ENCODE results near the gene FAM184B. TPM values are rescaled to one million over a fixed set of nuclear protein-coding genes. Genes with fewer than 3 reads are reported as not detected.

FAM184B gene
- total RNA-seq, 1 experiment from 2014 or later: 0.47 TPM

GRCh38 chr4:17812801-17813200, 31.4 kb upstream of the FAM184B start:
- Histone ChIP-seq H3K27ac (ENCODE audit: low read length) (no peak overlapping the region), H3K9me3 (ENCODE audit: low read length) (no peaks in the 10 kb centered on the region), H3K27me3 (ENCODE audit: low read length) (no peaks in the 10 kb centered on the region), H3K4me2 (ENCODE audit: low read length) (peak overlapping the region; percentile 87), H3K4me1 (ENCODE audit: insufficient read depth, low read length) (peaks cover 13% of the 10 kb centered on the region), H3K36me3 (ENCODE audit: low read depth, low read length) (peaks cover 23% of the 10 kb centered on the region), H3K4me3 (ENCODE audit: low read length) (peak overlapping the region; percentile 99), H3K9me2 (replicated peaks; ENCODE audit: low read length) (no peaks in the 10 kb centered on the region), H3K9ac (ENCODE audit: low read length) (peak overlapping the region; percentile 99), H3F3A (ENCODE audit: low read length, unreplicated experiment) (no peaks in the 10 kb centered on the region), H4K20me1 (ENCODE audit: low read length) (peaks cover 18% of the 10 kb centered on the region; the same call in 1 of the 2 replicates), H3K79me2 (ENCODE audit: low read length) (peaks cover 95% of the 10 kb centered on the region), H2AFZ (ENCODE audit: low read length) (no peak overlapping the region)
- no peak for TF ChIP-seq EZH2 (IDR thresholded peaks at IDR 0.05; ENCODE audit: low read length, unreplicated experiment)
- TF ChIP-seq CTCF (conservative IDR thresholded peaks at IDR 0.05; ENCODE audit: low read depth, low read length): no peak
- no peak for TF ChIP-seq EZH2phosphoT487 (IDR thresholded peaks at IDR 0.05; ENCODE audit: borderline replicate concordance, low read length)
- ATAC-seq: no peak
- POLR2A ChIA-PET (ENCODE audit: unreplicated experiment): no interaction called here
- no TSS peak for BruUV-seq (replicated peaks)
- intact Hi-C loops (cut with micrococcal nuclease): loop anchor here (1.0 to 10.0 kb wide), 2 partner anchors 182 to 208 kb away; partner anchors contain the start of gene LCORL
- no peak for DNase-seq
- CTCF ChIA-PET: no interaction called here

- H2AFZ ChIP-seq (ENCODE audit: low read length): no peak overlapping the region
- TF ChIP-seq EZH2phosphoT487 (IDR thresholded peaks at IDR 0.05; ENCODE audit: borderline replicate concordance, low read length) (no peak), CTCF (conservative IDR thresholded peaks at IDR 0.05; ENCODE audit: low read depth, low read length) (no peak), EZH2 (IDR thresholded peaks at IDR 0.05; ENCODE audit: low read length, unreplicated experiment) (no peak)
- peak overlapping the region; percentile 99 for H3K9ac ChIP-seq (ENCODE audit: low read length)
- no peak overlapping the region for H3K27ac ChIP-seq (ENCODE audit: low read length)
- H3K9me2 ChIP-seq (replicated peaks; ENCODE audit: low read length): no peaks in the 10 kb centered on the region
- H3K4me1 ChIP-seq (ENCODE audit: insufficient read depth, low read length): peaks cover 20% of the 10 kb centered on the region
- ChIA-PET CTCF (no interaction called here), POLR2A (ENCODE audit: unreplicated experiment) (no interaction called here)
- H3K79me2 ChIP-seq (ENCODE audit: low read length): peaks cover 95% of the 10 kb centered on the region
- DNase-seq: no peak
- ATAC-seq: no peak
- peaks cover 25% of the 10 kb centered on the region; the same call in 1 of the 2 replicates for H4K20me1 ChIP-seq (ENCODE audit: low read length)
- peak overlapping the region; percentile 99 for H3K4me3 ChIP-seq (ENCODE audit: low read length)
- peak overlapping the region; percentile 87 for H3K4me2 ChIP-seq (ENCODE audit: low read length)
- H3K9me3 ChIP-seq (ENCODE audit: low read length): no peaks in the 10 kb centered on the region
- peaks cover 21% of the 10 kb centered on the region for H3K36me3 ChIP-seq (ENCODE audit: low read depth, low read length)
- intact Hi-C loops (cut with micrococcal nuclease): loop anchor here (1.0 to 10.0 kb wide), 2 partner anchors 183 to 209 kb away; partner anchors contain the start of gene LCORL
- H3K27me3 ChIP-seq (ENCODE audit: low read length): no peaks in the 10 kb centered on the region
- H3F3A ChIP-seq (ENCODE audit: low read length, unreplicated experiment): no peaks in the 10 kb centered on the region
- BruUV-seq (replicated peaks): no TSS peak
Measured at GRCh38 chr4:17812125-17812524, 30.7 kb upstream of the FAM184B start.

GRCh38 chr4:17811078-17811603, 29.7 kb upstream of the FAM184B start:
- TF ChIP-seq EZH2 (IDR thresholded peaks at IDR 0.05; ENCODE audit: low read length, unreplicated experiment) (no peak), CTCF (conservative IDR thresholded peaks at IDR 0.05; ENCODE audit: low read depth, low read length) (no peak), EZH2phosphoT487 (IDR thresholded peaks at IDR 0.05; ENCODE audit: borderline replicate concordance, low read length) (no peak)
- H3K79me2 ChIP-seq (ENCODE audit: low read length): peaks cover 99% of the 10 kb centered on the region
- CTCF ChIA-PET: interaction anchor here (0.6 kb wide), 1 partner anchor 82 kb away, joined by 6 read pairs; no protein-coding TSS in a partner anchor
- H3K9me3 ChIP-seq (ENCODE audit: low read length): no peaks in the 10 kb centered on the region
- peak overlapping the region; percentile 83 for H2AFZ ChIP-seq (ENCODE audit: low read length)
- H3K9me2 ChIP-seq (replicated peaks; ENCODE audit: low read length): no peaks in the 10 kb centered on the region
- peaks cover 27% of the 10 kb centered on the region; the same call in 1 of the 2 replicates for H4K20me1 ChIP-seq (ENCODE audit: low read length)
- peaks cover 16% of the 10 kb centered on the region for H3K36me3 ChIP-seq (ENCODE audit: low read depth, low read length)
- H3F3A ChIP-seq (ENCODE audit: low read length, unreplicated experiment): no peaks in the 10 kb centered on the region
- DNase-seq (no peak), ATAC-seq (peak; percentile 31)
- peaks cover 23% of the 10 kb centered on the region for H3K4me1 ChIP-seq (ENCODE audit: insufficient read depth, low read length)
- peak overlapping the region; percentile 99 for H3K4me3 ChIP-seq (ENCODE audit: low read length)
- peak overlapping the region; percentile 99 for H3K9ac ChIP-seq (ENCODE audit: low read length)
- intact Hi-C loops (cut with micrococcal nuclease): loop anchor here (10.0 kb wide), 1 partner anchor 184 kb away; no protein-coding TSS in a partner anchor
- H3K27ac ChIP-seq (ENCODE audit: low read length): peak overlapping the region; percentile 32; the same call in 1 of the 2 replicates
- POLR2A ChIA-PET (ENCODE audit: unreplicated experiment): no interaction called here
- no peaks in the 10 kb centered on the region for H3K27me3 ChIP-seq (ENCODE audit: low read length)
- no TSS peak for BruUV-seq (replicated peaks)
- peak overlapping the region; percentile 87 for H3K4me2 ChIP-seq (ENCODE audit: low read length)
